ENCODE measurements around the gene ATL2. TPM values are rescaled to one million over a fixed set of nuclear protein-coding genes. Genes with fewer than 3 reads are reported as not detected.

ATL2 gene
- total RNA-seq, 1 experiment from 2014 or later = 85.5 TPM

DNA sequence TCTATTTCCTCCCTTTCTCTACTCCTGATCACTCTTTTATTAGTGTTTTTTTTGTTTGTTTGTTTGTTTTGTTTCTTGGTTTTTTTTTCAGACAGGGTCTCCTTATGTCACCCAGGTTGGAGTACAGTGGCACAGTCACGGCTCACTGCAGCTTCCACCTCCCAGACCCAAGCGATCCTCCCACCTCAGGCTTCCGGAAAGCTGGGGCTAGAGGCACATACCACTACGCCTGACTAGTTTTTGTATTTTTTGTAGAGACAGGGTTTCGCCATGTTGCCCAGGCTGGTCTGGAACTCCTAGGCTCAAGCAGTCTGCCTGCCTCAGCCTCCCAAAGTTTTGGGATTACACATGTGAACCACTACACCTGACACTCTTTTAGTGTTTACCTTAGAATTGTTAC lies 122.3 kb downstream of the ATL2 start:
- no peak overlapping the region for H3K4me3 ChIP-seq (ENCODE audit: low read depth, low read length, poor library complexity, severe bottlenecking)
- POLR2A ChIA-PET (ENCODE audit: low non-redundant PET) = no interaction called here
- H3K27me3 ChIP-seq (replicated peaks; ENCODE audit: insufficient read depth, low read depth, low read length, poor library complexity) = no peaks in the 10 kb centered on the region
- no peaks in the 10 kb centered on the region for H3K9me3 ChIP-seq (ENCODE audit: low read depth, low read length, poor library complexity, severe bottlenecking)
- intact Hi-C loops (cut with micrococcal nuclease; ENCODE audit: unreplicated experiment) = no loop called here
- no peak for TF ChIP-seq EZH2 (IDR thresholded peaks at IDR 0.05; ENCODE audit: borderline replicate concordance, low read depth, low read length, poor library complexity, severe bottlenecking)
- TF ChIP-seq, protein P1, sequence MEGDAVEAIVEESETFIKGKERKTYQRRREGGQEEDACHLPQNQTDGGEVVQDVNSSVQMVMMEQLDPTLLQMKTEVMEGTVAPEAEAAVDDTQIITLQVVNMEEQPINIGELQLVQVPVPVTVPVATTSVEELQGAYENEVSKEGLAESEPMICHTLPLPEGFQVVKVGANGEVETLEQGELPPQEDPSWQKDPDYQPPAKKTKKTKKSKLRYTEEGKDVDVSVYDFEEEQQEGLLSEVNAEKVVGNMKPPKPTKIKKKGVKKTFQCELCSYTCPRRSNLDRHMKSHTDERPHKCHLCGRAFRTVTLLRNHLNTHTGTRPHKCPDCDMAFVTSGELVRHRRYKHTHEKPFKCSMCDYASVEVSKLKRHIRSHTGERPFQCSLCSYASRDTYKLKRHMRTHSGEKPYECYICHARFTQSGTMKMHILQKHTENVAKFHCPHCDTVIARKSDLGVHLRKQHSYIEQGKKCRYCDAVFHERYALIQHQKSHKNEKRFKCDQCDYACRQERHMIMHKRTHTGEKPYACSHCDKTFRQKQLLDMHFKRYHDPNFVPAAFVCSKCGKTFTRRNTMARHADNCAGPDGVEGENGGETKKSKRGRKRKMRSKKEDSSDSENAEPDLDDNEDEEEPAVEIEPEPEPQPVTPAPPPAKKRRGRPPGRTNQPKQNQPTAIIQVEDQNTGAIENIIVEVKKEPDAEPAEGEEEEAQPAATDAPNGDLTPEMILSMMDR (conservative IDR thresholded peaks at IDR 0.05; ENCODE audit: low read depth, low read length) = no peak
- no peaks in the 10 kb centered on the region for H3K36me3 ChIP-seq (ENCODE audit: insufficient read depth, low read length, poor library complexity, severe bottlenecking)
- CTCF ChIA-PET = no interaction called here
- H3K27ac ChIP-seq (ENCODE audit: low read depth, low read length, poor library complexity, severe bottlenecking) = no peak overlapping the region
- DNase-seq (ENCODE audit: low spot score) = no peak
- BruUV-seq (replicated peaks) = no TSS peak
- H3K4me1 ChIP-seq (ENCODE audit: insufficient read depth, low read length, poor library complexity, severe bottlenecking) = no peaks in the 10 kb centered on the region

DNA sequence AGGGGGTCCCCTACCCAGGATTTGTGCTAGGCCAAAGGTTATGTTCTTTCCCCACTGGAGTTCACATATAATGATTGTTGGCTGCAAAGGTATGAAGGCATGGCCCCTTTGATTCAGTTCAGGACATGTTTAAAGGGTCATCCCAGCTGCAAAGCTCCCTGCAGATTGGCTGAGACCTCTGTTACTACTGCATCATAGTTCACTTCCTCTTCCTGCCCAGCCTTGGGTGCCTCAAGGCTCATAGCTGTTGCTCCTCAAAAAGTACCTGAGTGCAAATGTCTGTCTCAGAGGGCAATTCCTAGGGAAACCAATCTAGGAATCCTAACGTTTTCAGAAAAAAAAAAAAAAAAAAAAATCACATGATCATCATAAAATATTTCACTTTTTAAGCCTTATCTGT lies 125.1 kb downstream of the ATL2 start:
- no peak for TF ChIP-seq EZH2 (IDR thresholded peaks at IDR 0.05; ENCODE audit: borderline replicate concordance, low read depth, low read length, poor library complexity, severe bottlenecking)
- TF ChIP-seq, protein P1 (conservative IDR thresholded peaks at IDR 0.05; ENCODE audit: low read depth, low read length) = no peak

DNA sequence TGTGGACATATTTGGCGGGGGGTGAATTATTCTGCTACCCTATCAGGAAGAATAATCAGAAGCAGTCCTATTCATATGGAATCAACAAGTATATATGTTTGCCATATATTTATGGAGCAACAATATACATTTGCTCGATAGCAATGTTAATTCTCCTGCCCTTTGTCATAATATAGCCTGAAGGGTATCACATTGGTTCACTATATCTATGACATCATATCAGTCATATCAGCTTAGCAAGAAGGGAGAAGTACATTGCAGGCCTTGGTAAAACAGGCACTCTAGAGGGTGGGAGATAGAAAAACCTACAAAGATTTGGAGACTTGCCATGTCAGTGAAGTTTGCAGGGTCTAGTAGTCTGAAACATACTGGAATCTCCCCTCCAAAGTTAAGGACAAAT lies 128.4 kb downstream of the ATL2 start:
- Histone ChIP-seq H3K36me3 (ENCODE audit: insufficient read depth, low read length, poor library complexity, severe bottlenecking) (no peaks in the 10 kb centered on the region), H3K27me3 (replicated peaks; ENCODE audit: insufficient read depth, low read depth, low read length, poor library complexity) (no peaks in the 10 kb centered on the region), H3K4me3 (ENCODE audit: low read depth, low read length, poor library complexity, severe bottlenecking) (no peak overlapping the region), H3K27ac (ENCODE audit: low read depth, low read length, poor library complexity, severe bottlenecking) (no peak overlapping the region), H3K4me1 (ENCODE audit: insufficient read depth, low read length, poor library complexity, severe bottlenecking) (no peaks in the 10 kb centered on the region), H3K9me3 (ENCODE audit: low read depth, low read length, poor library complexity, severe bottlenecking) (no peaks in the 10 kb centered on the region)
- CTCF ChIA-PET = no interaction called here
- BruUV-seq (replicated peaks) = no TSS peak
- no peak for DNase-seq (ENCODE audit: low spot score)
- intact Hi-C loops (cut with micrococcal nuclease; ENCODE audit: unreplicated experiment) = no loop called here
- TF ChIP-seq, protein P1 (conservative IDR thresholded peaks at IDR 0.05; ENCODE audit: low read depth, low read length) = no peak
- TF ChIP-seq EZH2 (IDR thresholded peaks at IDR 0.05; ENCODE audit: borderline replicate concordance, low read depth, low read length, poor library complexity, severe bottlenecking) = no peak
- POLR2A ChIA-PET (ENCODE audit: low non-redundant PET) = no interaction called here

More for the DNA sequence above, 125.1 kb downstream of the ATL2 start:
- BruUV-seq (replicated peaks) = no TSS peak
- ChIA-PET POLR2A (ENCODE audit: low non-redundant PET) (no interaction called here), CTCF (no interaction called here)
- no peak overlapping the region for H3K4me3 ChIP-seq (ENCODE audit: low read depth, low read length, poor library complexity, severe bottlenecking)
- no peaks in the 10 kb centered on the region for H3K4me1 ChIP-seq (ENCODE audit: insufficient read depth, low read length, poor library complexity, severe bottlenecking)
- H3K9me3 ChIP-seq (ENCODE audit: low read depth, low read length, poor library complexity, severe bottlenecking) = no peaks in the 10 kb centered on the region
- H3K27me3 ChIP-seq (replicated peaks; ENCODE audit: insufficient read depth, low read depth, low read length, poor library complexity) = no peaks in the 10 kb centered on the region
- no peak overlapping the region for H3K27ac ChIP-seq (ENCODE audit: low read depth, low read length, poor library complexity, severe bottlenecking)
- DNase-seq (ENCODE audit: low spot score) = no peak
- intact Hi-C loops (cut with micrococcal nuclease; ENCODE audit: unreplicated experiment) = no loop called here
- no peaks in the 10 kb centered on the region for H3K36me3 ChIP-seq (ENCODE audit: insufficient read depth, low read length, poor library complexity, severe bottlenecking)

All from A673 (cell line).